Cardiac septum (tissue), 1 donor: ENCODE results near the gene FBXL22. TPM values are rescaled to one million over a fixed set of nuclear protein-coding genes. Genes with fewer than 3 reads are reported as not detected.

Experiments used
- DNase-seq: peaks from one replicate; pipeline ENCODE4 v3.0.0-alpha.2; 2020; ENCODE audit warnings: low spot score
- intact Hi-C: fragments of 100-400 bp; cut with DNase I; formaldehyde crosslinking; loops from one replicate; pipeline ENCODE4 v1.14.0; 2022
- total RNA-seq: library from RNA; stranded (reverse); fragmentation: NEBNext Ultra II Directional; extraction: Animal tissue kit (Norgen Biotek cat#: 25700); gene quantifications from one replicate; pipeline ENCODE4 v1.2.1, GENCODE V29; 2021
- donor health status: DM: no; HTN: no; CAD: no.

The FBXL22 gene
- total RNA-seq, 1 donor from 2014 or later: 23.1 TPM

DNA sequence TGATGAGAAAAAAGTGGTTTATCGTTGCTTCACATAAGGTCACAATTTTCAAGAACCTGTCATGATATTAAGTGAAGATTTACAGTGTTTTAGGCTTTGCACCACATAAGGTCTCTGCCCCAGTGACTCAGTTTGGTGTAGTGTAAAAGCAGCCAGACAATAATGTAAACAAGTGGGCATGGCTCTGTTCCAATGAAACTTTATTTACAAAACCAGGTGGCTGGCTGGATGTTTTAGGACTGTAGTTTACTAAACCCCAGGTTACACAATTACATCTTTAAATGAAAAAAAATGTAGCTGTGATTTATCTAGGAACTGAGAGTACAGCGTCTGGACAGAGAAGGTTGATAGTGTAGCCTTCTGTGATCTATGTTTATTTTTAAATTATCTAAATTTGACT, 9.7 kb upstream of the FBXL22 start:
- no peak for DNase-seq
- intact Hi-C loops: no loop called here

GRCh38 chr15:63588826-63589225, 8.4 kb upstream of the FBXL22 start:
- intact Hi-C loops: no loop called here
- DNase-seq: no peak

DNA sequence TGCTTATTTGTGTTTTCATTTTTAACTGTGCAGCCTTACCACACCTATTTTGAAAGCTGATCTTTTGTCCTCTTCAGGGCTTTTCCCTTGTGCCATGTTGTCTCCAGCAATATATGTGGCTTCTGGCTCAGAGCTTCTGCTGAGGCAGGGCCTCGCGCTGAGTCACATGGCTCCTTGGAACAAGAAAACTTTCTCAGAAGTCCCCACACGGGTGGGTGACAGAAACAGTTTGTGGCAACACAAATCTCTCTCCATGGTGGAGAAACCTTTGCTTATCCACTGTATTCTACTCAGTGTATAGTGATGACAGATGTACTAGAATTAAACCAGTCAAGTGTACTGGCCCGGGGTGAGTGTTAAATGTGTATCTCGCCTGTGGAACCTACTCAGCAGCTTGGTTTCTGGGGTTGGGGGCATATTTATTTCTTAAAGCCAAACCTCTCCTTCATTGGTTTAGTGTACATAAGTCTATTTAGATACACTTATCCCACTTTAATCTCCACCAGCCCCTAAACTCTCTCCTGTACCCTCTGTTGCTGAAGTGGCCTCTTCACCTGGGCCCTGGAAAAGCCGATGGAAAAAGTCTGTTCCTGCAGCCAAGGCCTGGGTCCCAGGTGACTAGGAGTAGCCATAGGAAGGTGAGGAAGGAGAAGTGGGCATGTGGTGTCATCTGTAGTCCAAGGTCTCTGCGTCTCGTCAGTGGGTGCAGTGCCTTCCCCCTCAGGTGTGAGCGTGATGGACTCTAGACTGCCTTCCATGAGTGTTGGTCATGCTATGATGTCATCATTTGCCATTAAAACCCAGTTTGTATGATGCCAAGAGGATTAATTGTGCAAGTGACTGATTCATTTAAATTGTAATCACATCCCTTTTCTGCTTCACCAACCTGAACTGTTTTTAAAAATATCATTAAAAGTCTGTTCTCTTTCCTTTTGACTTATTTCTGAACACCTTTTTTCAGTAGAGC, 3.2 kb upstream of the FBXL22 start:
- DNase-seq: no peak
- intact Hi-C loops: no loop called here

- intact Hi-C loops: no loop called here
- no peak for DNase-seq
These were observed 2.1 kb upstream of the FBXL22 start for GRCh38 chr15:63595065-63595464.

- no peak for DNase-seq
- intact Hi-C loops: loop anchor here (2.0 kb wide), 1 partner anchor 93 kb away; no protein-coding TSS in a partner anchor
These were observed 1.5 kb upstream of the FBXL22 start for GRCh38 chr15:63595688-63596087.

GRCh38 chr15:63596676-63597037, 530 bp upstream of the FBXL22 start:
- intact Hi-C loops: loop anchor here (2.0 kb wide), 1 partner anchor 94 kb away; no protein-coding TSS in a partner anchor
- DNase-seq: no peak

DNA sequence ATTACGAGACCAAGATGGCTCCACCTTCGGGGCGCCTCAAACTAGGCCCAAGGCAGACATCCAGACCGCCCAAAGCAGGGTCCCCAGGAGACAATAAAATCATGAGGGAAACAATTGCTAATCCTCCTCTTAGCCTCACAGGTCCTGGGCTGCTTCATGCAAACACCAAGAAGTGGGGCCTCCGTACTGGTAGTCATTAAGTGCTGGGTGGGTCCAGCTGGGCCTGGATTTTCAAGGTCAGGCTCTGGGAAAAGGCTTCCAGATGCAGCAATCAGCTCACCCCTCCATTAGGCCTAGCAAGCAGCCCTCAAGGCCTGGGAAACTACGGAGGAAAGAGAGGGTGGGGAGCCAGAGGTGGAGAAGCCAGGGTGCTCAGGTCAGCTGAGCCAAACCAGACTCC, 634 bp downstream of the FBXL22 start:
- intact Hi-C loops: loop anchor here (2.0 kb wide), 1 partner anchor 95 kb away; no protein-coding TSS in a partner anchor
- DNase-seq: no peak

- DNase-seq: no peak
- intact Hi-C loops: no loop called here
These were observed 1.6 kb downstream of the FBXL22 start for GRCh38 chr15:63598473-63599400.

- intact Hi-C loops: no loop called here
- DNase-seq: peak; percentile 86
These were observed 2.3 kb downstream of the FBXL22 start for GRCh38 chr15:63599401-63600000.

- no peak for DNase-seq
- intact Hi-C loops: loop anchor here (2.0 to 10.0 kb wide), 3 partner anchors 113 to 305 kb away; no protein-coding TSS in a partner anchor
These were observed 2.9 kb downstream of the FBXL22 start for GRCh38 chr15:63600001-63600615.

DNA sequence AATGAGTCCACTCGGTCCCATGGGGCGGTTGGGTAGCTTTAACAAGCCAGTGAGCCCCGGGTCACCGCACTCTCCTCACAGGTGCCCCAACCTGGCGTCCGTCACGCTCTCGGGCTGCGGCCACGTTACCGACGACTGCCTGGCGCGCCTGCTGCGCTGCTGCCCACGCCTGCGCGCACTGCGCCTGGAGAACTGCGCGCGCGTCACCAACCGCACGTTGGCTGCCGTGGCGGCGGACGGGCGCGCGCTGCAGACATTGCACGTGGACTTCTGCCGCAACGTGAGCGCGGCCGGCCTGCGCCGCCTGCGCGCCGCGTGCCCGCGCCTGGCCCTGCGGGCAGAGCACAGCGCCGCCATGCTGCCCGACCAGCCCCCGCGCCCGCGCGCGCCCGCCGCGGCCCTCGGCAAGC, 3.4 kb downstream of the FBXL22 start:
- intact Hi-C loops: loop anchor here (2.0 to 10.0 kb wide), 3 partner anchors 113 to 306 kb away; no protein-coding TSS in a partner anchor
- DNase-seq: peak; percentile 93

- intact Hi-C loops: loop anchor here (2.0 to 10.0 kb wide), 3 partner anchors 114 to 306 kb away; no protein-coding TSS in a partner anchor
- DNase-seq: no peak
These were observed 4.0 kb downstream of the FBXL22 start for GRCh38 chr15:63601026-63601703.

- DNase-seq: no peak
- intact Hi-C loops: loop anchor here (2.0 to 10.0 kb wide), 3 partner anchors 114 to 307 kb away; no protein-coding TSS in a partner anchor
These were observed 4.6 kb downstream of the FBXL22 start for GRCh38 chr15:63601704-63602185.

GRCh38 chr15:63602595-63602994, 5.4 kb downstream of the FBXL22 start:
- intact Hi-C loops: loop anchor here (5.0 to 10.0 kb wide), 2 partner anchors 115 to 308 kb away; no protein-coding TSS in a partner anchor
- DNase-seq: no peak

DNA sequence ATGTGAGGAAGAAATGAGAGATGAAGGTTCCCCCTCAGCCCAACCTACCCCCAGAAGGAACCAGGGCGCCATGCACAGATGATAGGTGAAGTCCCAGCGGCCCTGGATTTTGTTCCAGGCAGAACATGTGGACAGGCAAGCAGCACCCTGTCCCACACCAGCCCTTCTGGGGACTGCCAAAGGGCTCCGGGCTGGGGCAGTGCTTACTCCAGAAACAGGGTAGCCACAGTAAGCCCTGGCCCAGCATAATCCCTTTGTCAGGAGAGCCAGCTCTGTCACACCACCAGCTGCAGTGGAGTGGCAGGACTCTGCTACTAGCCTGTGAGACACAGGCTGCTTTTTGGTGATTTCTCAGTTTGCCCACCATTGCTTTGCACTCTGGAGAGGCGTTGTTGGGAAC, 6.3 kb downstream of the FBXL22 start:
- no peak for DNase-seq
- intact Hi-C loops: loop anchor here (5.0 to 10.0 kb wide), 2 partner anchors 116 to 309 kb away; no protein-coding TSS in a partner anchor

DNA sequence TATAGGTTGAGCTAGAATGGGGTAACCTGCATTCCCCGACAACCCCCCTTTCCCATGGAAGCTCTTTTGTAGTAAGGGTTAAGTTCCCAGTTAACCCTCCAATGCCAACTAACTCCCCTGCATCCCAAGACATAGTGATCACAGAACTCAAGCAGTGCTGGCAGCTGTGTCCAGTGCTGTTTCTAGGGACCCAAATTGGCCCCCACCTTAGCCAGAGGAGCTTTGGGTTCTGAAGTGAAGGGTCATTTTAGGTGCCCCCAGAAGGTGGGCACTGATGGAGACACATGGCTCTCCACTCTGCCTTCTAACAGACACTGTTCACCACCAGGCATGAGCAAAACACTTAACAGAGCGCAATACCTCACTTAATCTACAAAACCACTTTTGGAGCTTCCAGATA, 7.1 kb downstream of the FBXL22 start:
- no peak for DNase-seq
- intact Hi-C loops: loop anchor here (5.0 to 10.0 kb wide), 2 partner anchors 117 to 309 kb away; no protein-coding TSS in a partner anchor

- intact Hi-C loops: loop anchor here (10.0 kb wide), 1 partner anchor 310 kb away; no protein-coding TSS in a partner anchor
- DNase-seq: no peak
These were observed 7.8 kb downstream of the FBXL22 start for GRCh38 chr15:63605036-63605435.

- intact Hi-C loops: loop anchor here (10.0 kb wide), 1 partner anchor 311 kb away; no protein-coding TSS in a partner anchor
- DNase-seq: no peak
These were observed 8.6 kb downstream of the FBXL22 start for GRCh38 chr15:63605816-63606215.
